Brain microvascular endothelial cell (primary cell): ENCODE measurements around the gene LIMK1.
"Not testable (repeated sequence)": the region's sequence is repeated elsewhere in the genome, so short reads cannot be mapped to it uniquely, and the experiment has no call there.

Experiments
- DNase-seq: peaks from one replicate; pipeline ENCODE4 v3.0.0-alpha.2; 2020
- H3K27ac ChIP-seq: fragments of 250-450 bp; sonication (Bioruptor Pico); 2 replicates; pipeline ENCODE4 v1.5.1; 2020; ENCODE audit warnings: mild to moderate bottlenecking, moderate library complexity
- H3K27me3 ChIP-seq: fragments of 250-450 bp; sonication (Bioruptor Pico); replicated peaks from 2 replicates; pipeline ENCODE4 v1.5.1; 2020; ENCODE audit warnings: mild to moderate bottlenecking
- H3K36me3 ChIP-seq: fragments of 250-450 bp; sonication (Bioruptor Pico); replicated peaks from 2 replicates; pipeline ENCODE4 v1.5.1; 2020; ENCODE audit warnings: mild to moderate bottlenecking
- H3K4me3 ChIP-seq: 2 replicates; pipeline ENCODE4 v1.5.1; 2011; ENCODE audit warnings: low read depth, mild to moderate bottlenecking, control low read depth, low read length, moderate library complexity
- CTCF ChIP-seq: IDR thresholded peaks from 2 replicates; pipeline ENCODE4 v1.5.1; 2011; ENCODE audit warnings: low read depth, mild to moderate bottlenecking, moderate library complexity, low read length, control low read depth, inconsistent platforms; ENCODE audit errors: missing control alignments
- in situ Hi-C: cut with HindIII; loops from 2 replicates; pipeline ENCODE4 v1.10.0; 2017; ENCODE audit warnings: low sequenced_read_pairs, low pct_ligation_motif_present

Gene LIMK1

GRCh38 chr7:74116356-74116755 lies 32.8 kb downstream of the LIMK1 start:
- H3K27ac ChIP-seq: no peak overlapping the region
- in situ Hi-C loops: no loop called here
- TF ChIP-seq CTCF: no peak
- H3K4me3 ChIP-seq: no peak overlapping the region
- no peak for DNase-seq
- H3K27me3 ChIP-seq: no peaks in the 10 kb centered on the region
- peaks cover 52% of the 10 kb centered on the region for H3K36me3 ChIP-seq

GRCh38 chr7:74119831-74120230 lies 36.2 kb downstream of the LIMK1 start:
- no peak overlapping the region for H3K4me3 ChIP-seq
- in situ Hi-C loops: no loop called here
- H3K27ac ChIP-seq: no peak overlapping the region
- no peaks in the 10 kb centered on the region for H3K27me3 ChIP-seq
- no peak for DNase-seq
- TF ChIP-seq CTCF: no peak
- H3K36me3 ChIP-seq: peaks cover 33% of the 10 kb centered on the region

GRCh38 chr7:74121401-74122249 lies 38.0 kb downstream of the LIMK1 start:
- in situ Hi-C loops: no loop called here
- H3K27ac ChIP-seq: no peak overlapping the region
- peaks cover 28% of the 10 kb centered on the region for H3K36me3 ChIP-seq
- DNase-seq: no peak
- no peak for TF ChIP-seq CTCF
- H3K4me3 ChIP-seq: no peak overlapping the region
- no peaks in the 10 kb centered on the region for H3K27me3 ChIP-seq

- in situ Hi-C loops, H3K27ac ChIP-seq, DNase-seq, H3K27me3 ChIP-seq, H3K4me3 ChIP-seq: not testable (repeated sequence)
- peaks cover 16% of the 10 kb centered on the region for H3K36me3 ChIP-seq
These were observed 40.3 kb downstream of the LIMK1 start for GRCh38 chr7:74123892-74124291.

GRCh38 chr7:74126220-74126880 lies 42.7 kb downstream of the LIMK1 start:
- Histone ChIP-seq H3K27ac (no peak overlapping the region), H3K27me3 (no peaks in the 10 kb centered on the region), H3K36me3 (peaks cover 7% of the 10 kb centered on the region), H3K4me3 (no peak overlapping the region)
- in situ Hi-C loops: no loop called here
- no peak for DNase-seq
- no peak for TF ChIP-seq CTCF

GRCh38 chr7:74129887-74130286 lies 46.3 kb downstream of the LIMK1 start:
- in situ Hi-C loops: no loop called here
- H3K4me3 ChIP-seq: no peak overlapping the region
- H3K36me3 ChIP-seq: no peaks in the 10 kb centered on the region
- no peak overlapping the region for H3K27ac ChIP-seq
- no peak for TF ChIP-seq CTCF
- no peaks in the 10 kb centered on the region for H3K27me3 ChIP-seq
- DNase-seq: no peak
